IMR-90 (cell line): ENCODE measurements around the gene ZNF302. TPM values are rescaled to one million over a fixed set of nuclear protein-coding genes. Genes with fewer than 3 reads are reported as not detected.

ENCODE experiments used
- ATAC-seq: fragments of 200-7000 bp; cut with Tn5 transposase; 2 replicates; pipeline ENCODE4 v1.9.1; 2020; ENCODE audit warnings: low read depth, mild to moderate bottlenecking, moderate library complexity
- BruUV-seq: library from RNA; stranded (reverse); fragments of 400-500 nt; replicated peaks from 2 replicates; lab custom pipeline; 2021; lab: Mats Ljungman, UMichigan
- CTCF ChIA-PET: fragments of 300-600 bp; formaldehyde crosslinking; extraction: SDS; loops from one replicate; lab custom pipeline; 2021; ENCODE audit warnings: antibody characterized with exemption; lab: Yijun Ruan, JAX
- POLR2A ChIA-PET: fragments of 300-600 bp; sonication (Branson Sonifier 250); formaldehyde crosslinking; loops from one replicate; lab custom pipeline; 2022; ENCODE audit warnings: antibody characterized with exemption; ENCODE audit not compliant: unreplicated experiment; lab: Charles Lee
- DNase-seq: peaks from one replicate; pipeline ENCODE4 v3.0.0; 2013
- H2AFZ ChIP-seq: replicated peaks from 2 replicates; pipeline ENCODE3; 2013; ENCODE audit warnings: low read length, mild to moderate bottlenecking; ENCODE audit not compliant: poor library complexity
- H2AK5ac ChIP-seq: 2 replicates; pipeline ENCODE4 v1.6.1; 2013; ENCODE audit warnings: low read depth, low read length, inconsistent platforms
- H2AK9ac ChIP-seq: replicated peaks from 2 replicates; pipeline ENCODE3; 2013; ENCODE audit warnings: mild to moderate bottlenecking, low read depth, low read length, moderate library complexity; ENCODE audit not compliant: poor library complexity
- H2BK120ac ChIP-seq: 2 replicates; pipeline ENCODE4 v1.6.1; 2013; ENCODE audit warnings: low read depth, low read length, inconsistent platforms
- H2BK15ac ChIP-seq: 3 replicates; pipeline ENCODE4 v1.6.1; 2013; ENCODE audit warnings: low read depth, low read length, inconsistent platforms
- H2BK20ac ChIP-seq: 2 replicates; pipeline ENCODE4 v1.6.1; 2013; ENCODE audit warnings: low read depth, mild to moderate bottlenecking, inconsistent platforms, low read length, moderate library complexity
- H2BK5ac ChIP-seq: 2 replicates; pipeline ENCODE4 v1.6.1; 2013; ENCODE audit warnings: mild to moderate bottlenecking, low read depth, low read length, inconsistent platforms; ENCODE audit not compliant: poor library complexity, severe bottlenecking
- H3K14ac ChIP-seq: replicated peaks from 2 replicates; pipeline ENCODE4 v1.6.1; 2013; ENCODE audit warnings: low read depth, low read length, inconsistent platforms
- H3K18ac ChIP-seq: 2 replicates; pipeline ENCODE4 v1.6.1; 2013; ENCODE audit warnings: low read depth, low read length, control low read depth
- H3K23ac ChIP-seq: 2 replicates; pipeline ENCODE4 v1.6.1; 2013; ENCODE audit warnings: low read depth, low read length, inconsistent platforms
- H3K27ac ChIP-seq: 2 replicates; pipeline ENCODE4 v1.5.1; 2013; ENCODE audit warnings: mild to moderate bottlenecking, control low read depth, low read length; ENCODE audit not compliant: insufficient read depth
- H3K27me3 ChIP-seq: 2 replicates; pipeline ENCODE4 v1.6.1; 2013; ENCODE audit warnings: low read length; ENCODE audit not compliant: control insufficient read depth, insufficient read depth
- H3K36me3 ChIP-seq: 2 replicates; pipeline ENCODE4 v1.6.1; 2013; ENCODE audit warnings: low read length, mixed read lengths; ENCODE audit not compliant: control insufficient read depth, insufficient read depth
- H3K4ac ChIP-seq: 2 replicates; pipeline ENCODE4 v1.6.1; 2013; ENCODE audit warnings: low read depth, low read length, inconsistent platforms
- H3K4me1 ChIP-seq: 2 replicates; pipeline ENCODE4 v1.6.1; 2013; ENCODE audit warnings: low read length, mixed read lengths; ENCODE audit not compliant: control insufficient read depth, insufficient read depth
- H3K4me2 ChIP-seq: 2 replicates; pipeline ENCODE4 v1.6.1; 2013; ENCODE audit warnings: low read depth, mild to moderate bottlenecking, control low read depth, low read length, moderate library complexity
- H3K4me3 ChIP-seq: 2 replicates; pipeline ENCODE4 v1.5.1; 2013; ENCODE audit warnings: low read depth, mild to moderate bottlenecking, control low read depth, low read length, moderate library complexity; ENCODE audit not compliant: insufficient read depth
- H3K56ac ChIP-seq: 2 replicates; pipeline ENCODE4 v1.6.1; 2013; ENCODE audit warnings: low read length, inconsistent platforms; ENCODE audit not compliant: insufficient read depth; ENCODE audit errors: extremely low read depth
- H3K79me1 ChIP-seq, 2 experiments: 2 replicates each; pipeline ENCODE4 v1.6.1; 2013; ENCODE audit warnings: low read length in 2 of 2, inconsistent platforms in 1 of 2, low read depth in 1 of 2
- H3K9ac ChIP-seq: 2 replicates; pipeline ENCODE4 v1.6.1; 2013; ENCODE audit warnings: low read depth, low read length, control low read depth
- H3K9me1 ChIP-seq: 2 replicates; pipeline ENCODE4 v1.6.1; 2013; ENCODE audit warnings: low read length, inconsistent platforms; ENCODE audit not compliant: insufficient read depth
- H3K9me3 ChIP-seq: 2 replicates; pipeline ENCODE4 v1.6.1; 2013; ENCODE audit warnings: low read length; ENCODE audit not compliant: control insufficient read depth, insufficient read depth
- H4K20me1 ChIP-seq: 2 replicates; pipeline ENCODE4 v1.6.1; 2013; ENCODE audit warnings: low read length, inconsistent platforms; ENCODE audit not compliant: insufficient read depth
- H4K5ac ChIP-seq: 2 replicates; pipeline ENCODE4 v1.6.1; 2013; ENCODE audit warnings: mild to moderate bottlenecking, low read depth, low read length, control low read depth
- H4K8ac ChIP-seq, 2 experiments: 2 replicates each; pipeline ENCODE4 v1.6.1; 2013; ENCODE audit warnings: low read depth in 2 of 2, low read length in 2 of 2, control low read depth in 1 of 2, inconsistent platforms in 1 of 2
- H4K91ac ChIP-seq: 2 replicates; pipeline ENCODE4 v1.6.1; 2013; ENCODE audit warnings: low read depth, low read length, inconsistent platforms; ENCODE audit not compliant: insufficient read depth
- BHLHE40 ChIP-seq: fragments of 150-350 bp; IDR thresholded peaks from 2 replicates; pipeline ENCODE4 v1.6.1; 2016; ENCODE audit warnings: mild to moderate bottlenecking, low read depth, low read length
- CHD1 ChIP-seq: IDR thresholded peaks from 2 replicates; pipeline ENCODE4 v1.6.1; 2012; ENCODE audit warnings: low read depth, low read length, improper control_type of control experiment
- MAFK ChIP-seq: IDR thresholded peaks from 2 replicates; pipeline ENCODE4 v1.6.1; 2012; ENCODE audit warnings: low read depth, low read length, improper control_type of control experiment
- MAZ ChIP-seq: IDR thresholded peaks from 2 replicates; pipeline ENCODE4 v1.6.1; 2012; ENCODE audit warnings: low read depth, mild to moderate bottlenecking, low read length, improper control_type of control experiment, moderate library complexity, borderline replicate concordance
- SMC3 ChIP-seq: fragments of 150-350 bp; IDR thresholded peaks from 2 replicates; pipeline ENCODE4 v1.6.1; 2016; ENCODE audit warnings: low read depth, mild to moderate bottlenecking, antibody characterized with exemption, low read length, moderate library complexity
- WGBS, 2 experiments: methylation state at CpG; one replicate each; pipeline versions ENCODE4 v1.1.5 to v1.1.7; 2013; ENCODE audit warnings: missing lambda C conversion rate in 2 of 2; ENCODE audit not compliant: insufficient read length in 1 of 2; ENCODE audit errors: extremely low coverage in 2 of 2; 5-methylcytosine and 5-hydroxymethylcytosine counted together
- dilution Hi-C: fragments of 300-500 bp; cut with HindIII; formaldehyde crosslinking; loops from one replicate; pipeline ENCODE4 v1.14.3; 2018; ENCODE audit warnings: low sequenced_read_pairs; ENCODE audit not compliant: unreplicated experiment
- in situ Hi-C: fragments of 300-500 bp; cut with MboI; formaldehyde crosslinking; loops from 3 replicates; pipeline ENCODE4 v1.14.3; 2019; ENCODE audit warnings: low sequenced_read_pairs, inconsistent platforms, mixed read lengths
- intact Hi-C: fragments of 100-400 bp; cut with micrococcal nuclease; formaldehyde crosslinking; loops from 2 replicates; pipeline ENCODE4 v1.10.0; 2022
- polyA plus RNA-seq, 3 experiments: library from polyadenylated mRNA; depleted of rRNA; stranded (reverse); fragments of >200 nt; gene quantifications; 2 replicates each; pipeline ENCODE4 v1.2.3, GENCODE V29; 2012; ENCODE audit warnings: low replicate concordance in 1 of 3
- total RNA-seq: library from RNA; depleted of rRNA; stranded (reverse); fragments of >200 nt; gene quantifications from 2 replicates; pipeline ENCODE4 v1.2.3, GENCODE V29; 2012

ZNF302 gene
- total and polyA plus RNA-seq, 2 of the 4 experiments (the other 2 are of a cell fraction) = 9.1 to 9.5 TPM

DNA sequence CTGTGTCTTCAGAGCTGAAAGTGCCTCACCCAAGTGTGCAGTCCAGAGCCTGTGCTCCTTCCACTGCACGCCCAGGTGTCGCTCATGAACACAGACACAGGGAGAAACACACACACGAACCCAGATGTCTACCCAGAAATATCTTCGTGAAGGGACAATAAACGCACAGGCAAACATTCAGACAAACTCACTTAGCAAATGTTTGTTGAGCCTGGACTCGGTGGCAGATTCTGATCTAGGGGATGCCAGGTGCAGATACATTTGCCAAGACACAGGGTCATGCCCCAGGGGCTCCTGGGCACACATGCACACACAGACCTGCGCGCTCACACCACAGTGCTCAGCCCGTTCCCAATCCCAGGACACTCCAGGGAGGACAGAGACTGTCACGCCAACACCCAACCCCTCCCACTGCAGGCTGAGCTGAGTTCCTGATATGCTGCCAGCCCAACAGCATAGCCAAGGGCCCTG, 32.5 kb upstream of the ZNF302 start:
- Histone ChIP-seq H3K4me3 (no peak overlapping the region), H3K56ac (no peak overlapping the region), H3K9me3 (no peaks in the 10 kb centered on the region), H4K91ac (no peak overlapping the region), H3K36me3 (no peaks in the 10 kb centered on the region), H2BK20ac (no peak overlapping the region), H3K4me2 (no peak overlapping the region), H2AK5ac (no peak overlapping the region), H2AFZ (no peak overlapping the region), H2BK120ac (no peak overlapping the region), H3K79me1 (no peaks in the 10 kb centered on the region), H2BK15ac (no peak overlapping the region), H4K20me1 (no peaks in the 10 kb centered on the region), H3K18ac (no peak overlapping the region), H3K4me1 (no peaks in the 10 kb centered on the region), H2BK5ac (no peak overlapping the region), H4K8ac (no peak overlapping the region), H3K23ac (no peak overlapping the region), H3K27ac (no peak overlapping the region), H3K14ac (no peak overlapping the region), H4K5ac (no peak overlapping the region), H3K9ac (no peak overlapping the region), H3K9me1 (no peaks in the 10 kb centered on the region), H3K4ac (no peak overlapping the region), H3K27me3 (no peaks in the 10 kb centered on the region; the same call in 1 of the 2 replicates), H2AK9ac (no peak overlapping the region)
- in situ Hi-C loops (no loop called here), intact Hi-C loops (no loop called here), dilution Hi-C loops (no loop called here)
- DNase-seq = no peak
- TF ChIP-seq SMC3 (no peak), BHLHE40 (no peak), CHD1 (no peak), MAFK (no peak), MAZ (no peak)
- ChIA-PET CTCF (no interaction called here), POLR2A (no interaction called here)
- BruUV-seq = no TSS peak
- WGBS, 2 experiments = 54% methylated on average over 7 of the region's 10 CpGs; no CpG with 5 or more reads in 1 of the 2 experiments
- ATAC-seq = no peak
